NCI-H69 (cell line): ENCODE results near the gene LRRC17.
"Not testable (repeated sequence)": the region's sequence is repeated elsewhere in the genome, so short reads cannot be mapped to it uniquely, and the experiment has no call there.

Experiments used
- DNase-seq: peaks from one replicate; lab custom pipeline; 2025; lab: John Stamatoyannopoulos, UW

LRRC17 gene

DNA sequence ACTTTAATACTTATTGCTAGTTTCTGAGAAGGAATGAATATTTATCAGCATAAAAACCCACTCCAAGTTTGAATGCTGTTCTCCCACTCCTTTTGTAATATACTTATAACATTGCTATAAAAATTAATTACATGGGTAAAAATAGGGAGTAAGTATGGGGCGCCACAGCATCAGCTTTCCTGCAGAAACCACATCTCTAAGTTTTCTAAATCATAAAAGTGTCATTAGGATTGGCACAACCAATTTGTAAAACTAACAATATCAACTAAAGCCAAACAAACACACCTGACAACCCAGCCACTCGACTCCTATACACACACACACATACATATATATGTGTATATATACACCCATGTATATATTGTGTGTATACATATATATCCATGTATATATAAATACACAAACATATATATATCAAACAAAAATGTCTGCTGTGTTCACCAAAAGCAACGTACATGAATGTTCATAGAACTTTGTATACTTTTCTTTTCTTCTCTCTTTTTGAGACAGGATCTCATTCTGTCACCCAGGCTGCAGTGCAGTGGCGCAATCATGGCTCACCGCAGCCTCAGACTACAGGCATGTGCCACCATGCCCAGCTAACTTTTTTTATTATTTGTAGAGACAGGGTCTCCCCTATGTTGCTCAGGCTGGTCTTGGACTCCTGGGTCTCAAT lies 14.8 kb upstream of the LRRC17 start:
- DNase-seq, result no peak

DNA sequence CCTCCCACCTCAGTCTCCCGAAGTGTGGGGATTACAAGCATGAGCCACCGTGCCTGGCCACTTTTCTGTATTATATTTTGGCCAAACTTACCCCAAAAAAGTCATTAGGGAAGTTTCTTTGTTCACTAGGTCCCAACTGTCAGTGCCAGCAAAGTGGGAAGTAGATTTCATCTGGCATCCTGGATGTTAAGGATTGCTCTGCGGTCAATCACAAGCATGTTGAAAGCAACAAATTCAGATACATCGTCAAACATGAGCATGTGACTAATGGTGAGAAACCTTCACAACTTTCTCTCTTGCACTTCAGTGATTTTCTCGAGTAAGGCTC lies 14.3 kb upstream of the LRRC17 start:
- DNase-seq, result no peak

GRCh38 chr7:102902052-102902451 lies 10.7 kb upstream of the LRRC17 start:
- DNase-seq, result not testable (repeated sequence)

- DNase-seq, result not testable (repeated sequence)
Measured at GRCh38 chr7:102903576-102903975, 9.2 kb upstream of the LRRC17 start.

DNA sequence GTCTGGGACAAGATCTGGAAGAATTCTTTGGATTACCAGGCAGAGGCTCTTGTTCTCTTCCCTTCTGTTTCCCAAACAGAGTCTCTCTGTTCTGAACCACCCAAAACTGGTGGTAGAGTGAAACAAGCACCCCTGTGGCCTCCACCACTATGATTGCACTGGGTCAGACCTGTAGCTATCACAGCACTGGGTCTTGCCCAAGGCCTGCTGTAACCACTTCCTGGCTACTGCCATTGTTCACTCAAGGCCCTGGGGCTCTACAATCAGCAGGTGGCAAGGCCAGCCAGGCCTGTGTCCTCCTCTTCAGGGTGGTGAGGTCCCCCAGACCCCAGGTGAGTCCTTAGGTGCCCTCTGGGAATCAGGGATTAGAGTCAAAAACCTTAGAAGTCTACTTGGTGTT lies 4.1 kb upstream of the LRRC17 start:
- DNase-seq, result no peak

GRCh38 chr7:102913826-102914225 lies 1.0 kb downstream of the LRRC17 start:
- no peak for DNase-seq

GRCh38 chr7:102914585-102914984 lies 1.8 kb downstream of the LRRC17 start:
- peak; percentile 16 for DNase-seq

GRCh38 chr7:102916426-102916825 lies 3.6 kb downstream of the LRRC17 start:
- DNase-seq, result no peak

DNA sequence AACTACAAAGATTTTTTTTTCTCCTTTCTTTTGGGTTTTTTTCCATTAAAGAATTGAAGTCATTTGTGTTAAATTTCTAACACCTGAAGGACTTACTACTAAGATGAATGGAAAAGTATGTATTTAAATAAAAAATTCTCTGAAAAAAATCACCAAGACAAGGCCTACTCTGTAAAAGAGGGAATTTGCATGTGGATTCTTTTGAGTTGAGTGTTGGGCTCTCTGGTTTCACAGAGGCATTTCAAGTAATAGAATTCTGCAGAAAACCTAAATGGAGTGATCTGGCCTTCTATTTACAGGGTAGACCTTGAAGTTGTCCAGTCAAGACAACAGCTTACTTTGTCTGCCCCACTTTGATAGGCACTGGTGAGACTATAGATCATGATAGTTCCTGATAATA lies 4.1 kb downstream of the LRRC17 start:
- DNase-seq, result no peak

- DNase-seq, result peak; percentile 9
Measured at GRCh38 chr7:102917436-102918353, 4.9 kb downstream of the LRRC17 start.

DNA sequence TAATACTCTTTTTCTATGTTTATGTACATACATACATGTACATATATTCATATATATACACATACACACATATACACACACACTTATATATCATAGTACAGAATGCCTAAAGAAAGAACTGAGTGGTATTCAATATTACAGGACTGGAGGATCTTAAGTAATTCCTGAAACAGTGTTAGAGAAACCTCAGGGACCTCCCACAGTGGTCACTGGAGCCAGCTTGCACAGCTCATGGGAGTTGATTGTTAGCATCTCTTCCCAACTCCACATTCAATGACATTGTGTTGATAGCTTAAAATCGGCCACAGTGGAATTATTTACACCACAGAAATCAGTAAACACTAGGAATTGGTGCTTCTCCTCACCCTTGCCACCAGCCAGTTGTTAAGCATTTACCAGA lies 6.0 kb downstream of the LRRC17 start:
- DNase-seq, result no peak

DNA sequence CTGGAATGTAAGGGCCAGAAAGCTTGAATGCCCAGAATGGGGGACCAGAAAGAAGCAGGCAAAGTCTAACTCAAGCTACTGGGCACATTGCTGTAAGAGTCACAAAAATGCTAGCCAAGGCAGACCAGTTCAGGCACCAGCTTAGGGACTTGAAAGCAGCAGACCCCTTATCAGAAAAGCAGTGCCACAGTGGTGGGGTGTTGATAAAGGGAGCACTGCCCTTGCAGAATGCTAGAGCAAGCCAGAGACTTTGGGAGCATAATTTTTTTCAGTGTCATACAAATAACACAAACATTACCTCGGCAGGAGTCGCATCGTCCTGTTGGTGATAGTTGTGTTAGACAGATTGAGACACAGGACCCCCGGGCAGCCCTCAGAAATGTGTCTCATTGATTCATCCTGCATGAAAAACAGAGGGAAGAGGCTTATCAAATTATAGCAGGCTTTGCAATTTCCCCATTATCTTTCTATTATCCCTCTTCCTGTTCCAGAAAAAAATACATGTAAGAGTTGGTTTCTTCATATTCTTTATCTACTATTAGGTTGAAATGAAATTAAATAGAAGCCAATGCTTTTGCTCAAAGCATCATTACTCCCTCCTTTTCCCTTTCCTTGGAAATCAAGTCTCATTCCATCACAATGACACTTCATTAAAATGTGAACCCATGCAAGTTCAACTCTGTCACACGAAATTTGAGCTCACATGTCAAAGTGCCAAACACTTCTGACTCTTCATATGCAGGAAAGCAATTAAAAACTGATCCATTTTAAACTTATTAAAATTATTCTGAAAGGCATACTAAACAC lies 13.4 kb downstream of the LRRC17 start:
- DNase-seq, result no peak

DNA sequence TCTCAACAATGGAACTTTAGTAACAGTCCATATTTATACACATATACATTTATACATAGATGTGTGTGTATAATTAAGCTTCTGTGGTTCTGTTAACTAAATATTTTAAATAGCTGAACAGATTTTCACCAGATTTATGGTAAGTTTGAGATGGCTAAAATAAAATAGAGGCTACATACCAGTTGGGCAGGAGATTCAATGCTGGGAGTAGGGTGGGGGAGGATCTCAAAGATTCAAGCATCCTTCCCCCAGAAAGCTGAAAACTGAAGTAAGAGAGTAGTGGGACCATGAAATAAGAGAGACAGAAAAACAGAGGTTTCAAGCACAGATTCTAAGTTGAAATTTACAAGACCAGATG lies 14.0 kb downstream of the LRRC17 start:
- no peak for DNase-seq

DNA sequence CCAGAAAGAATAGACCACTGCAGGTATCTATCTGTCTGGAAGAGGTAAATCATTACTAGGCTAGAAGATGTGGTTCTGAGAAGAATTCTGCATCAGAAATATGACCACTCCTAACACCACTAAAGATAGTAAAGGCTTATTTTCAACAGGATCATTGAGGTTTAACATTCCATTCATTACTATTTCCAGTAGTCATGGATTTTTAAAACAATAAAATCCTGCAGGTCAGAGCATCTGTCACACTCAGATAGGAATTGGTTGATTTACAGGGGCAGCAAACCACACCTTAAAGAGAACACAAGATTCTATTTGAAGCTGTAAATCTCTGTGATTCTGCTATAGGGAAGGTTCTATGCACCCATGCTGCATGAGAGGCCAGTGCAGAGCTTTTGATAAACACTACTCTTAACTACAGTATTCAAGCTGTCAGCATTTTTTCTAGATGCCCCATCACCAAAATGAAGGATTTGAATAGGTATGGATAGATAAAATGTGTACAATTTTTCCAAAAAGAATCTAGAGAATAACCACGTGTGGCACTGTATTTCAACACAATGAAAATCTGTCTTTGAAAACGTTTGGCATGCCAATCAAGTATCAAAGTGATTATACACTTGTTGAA lies 14.6 kb downstream of the LRRC17 start:
- DNase-seq, result no peak

- DNase-seq, result no peak
Measured at GRCh38 chr7:102931757-102932156, 19.0 kb downstream of the LRRC17 start.

DNA sequence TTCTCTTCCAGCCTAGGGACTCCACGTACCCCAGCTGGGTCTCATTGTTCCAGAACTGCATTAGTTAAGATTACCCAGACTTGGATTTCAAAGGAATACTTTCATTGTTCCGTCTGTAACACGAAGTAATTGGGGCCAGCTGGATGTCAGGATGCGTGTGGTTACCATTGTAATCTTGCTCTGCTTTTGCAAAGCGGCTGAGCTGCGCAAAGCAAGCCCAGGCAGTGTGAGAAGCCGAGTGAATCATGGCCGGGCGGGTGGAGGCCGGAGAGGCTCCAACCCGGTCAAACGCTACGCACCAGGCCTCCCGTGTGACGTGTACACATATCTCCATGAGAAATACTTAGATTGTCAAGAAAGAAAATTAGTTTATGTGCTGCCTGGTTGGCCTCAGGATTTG lies 21.0 kb downstream of the LRRC17 start:
- peak; percentile 38 for DNase-seq

GRCh38 chr7:102934239-102934638 lies 21.4 kb downstream of the LRRC17 start:
- DNase-seq, result no peak

DNA sequence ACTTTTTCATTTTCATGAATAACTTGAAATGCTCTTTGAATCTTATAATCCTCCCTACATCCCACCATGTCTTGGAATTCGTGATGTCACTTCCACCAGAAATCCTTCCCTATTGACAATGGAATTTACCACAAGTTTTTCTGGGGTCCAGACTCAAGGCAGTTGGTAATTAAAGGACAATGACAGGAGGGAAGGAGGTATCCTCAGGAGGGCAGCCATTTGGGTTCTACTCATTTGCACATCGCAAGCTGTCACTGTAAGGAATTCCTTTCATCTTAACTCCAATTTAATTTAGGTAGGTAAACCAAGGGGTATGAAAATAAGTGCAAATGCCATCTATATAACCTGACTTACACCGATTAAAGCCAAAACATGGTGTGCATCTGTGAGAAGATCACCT lies 21.9 kb downstream of the LRRC17 start:
- DNase-seq, result no peak

GRCh38 chr7:102935450-102936115 lies 22.8 kb downstream of the LRRC17 start:
- no peak for DNase-seq

DNA sequence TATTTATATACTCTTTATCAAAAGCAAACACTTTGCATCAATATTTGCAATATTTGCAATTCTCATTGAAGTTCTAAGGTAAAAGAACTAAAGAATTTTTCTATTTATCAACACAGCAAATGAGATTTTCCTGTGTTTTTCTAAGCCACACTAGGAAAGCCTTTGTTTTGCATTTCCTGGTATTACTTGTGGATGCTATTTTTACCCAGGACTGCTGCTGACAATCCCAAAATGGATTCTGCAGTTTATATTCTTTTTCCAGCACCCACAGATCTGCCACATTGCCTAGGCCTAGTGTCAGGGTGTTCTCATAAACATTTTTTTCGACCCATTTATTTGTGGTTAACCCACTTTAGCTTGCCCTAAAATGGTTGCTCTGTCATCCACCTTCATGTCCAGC lies 25.9 kb downstream of the LRRC17 start:
- no peak for DNase-seq

- DNase-seq, result no peak
Measured at GRCh38 chr7:102942181-102942866, 29.5 kb downstream of the LRRC17 start.
